ENCODE results near the gene CACNA1C.

Gene CACNA1C

DNA sequence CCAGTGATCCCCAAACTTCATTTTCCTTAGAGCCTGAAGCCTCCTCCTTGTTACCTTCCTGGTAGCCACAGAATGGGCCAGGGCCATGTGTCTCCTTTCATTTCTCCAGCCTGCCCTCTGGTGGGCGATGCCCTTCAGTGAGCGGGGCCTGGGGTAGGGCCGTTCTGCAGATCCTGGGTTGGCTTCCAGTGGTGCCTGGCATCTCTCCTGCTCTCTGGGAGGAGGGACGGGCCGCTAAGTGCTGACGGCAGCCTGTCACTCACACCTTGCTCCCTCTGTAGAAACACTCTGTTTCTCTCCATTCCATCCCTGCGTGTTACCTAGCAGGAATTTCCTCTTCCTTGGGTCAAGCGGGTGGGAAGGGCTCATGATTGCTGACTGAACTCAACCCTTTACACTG lies 232.1 kb downstream of the CACNA1C start:
- no peak for DNase-seq

GRCh38 chr12:2285462-2285861 lies 232.7 kb downstream of the CACNA1C start:
- DNase-seq = no peak

DNA sequence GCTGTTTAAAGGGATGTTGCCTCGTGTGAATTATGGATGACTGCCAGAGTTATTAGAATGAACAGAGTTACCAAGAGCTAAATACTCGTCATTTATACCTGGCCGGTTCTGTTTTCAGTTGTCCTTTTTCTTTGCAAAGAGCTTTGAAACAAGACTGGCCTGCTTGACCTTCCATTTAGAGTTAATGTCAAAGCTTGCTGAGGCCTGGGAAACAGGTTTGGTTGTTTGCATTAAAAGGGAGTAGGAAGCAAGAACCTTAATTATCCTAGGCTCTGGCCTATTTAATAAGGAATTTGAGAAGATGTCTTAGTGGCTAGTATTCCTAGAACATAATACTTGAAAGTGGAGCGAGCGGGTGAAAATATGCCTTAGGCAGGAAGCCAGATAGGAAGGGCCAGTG lies 233.3 kb downstream of the CACNA1C start:
- no peak for DNase-seq

- no peak for DNase-seq
Measured at GRCh38 chr12:2286461-2287131, 233.8 kb downstream of the CACNA1C start.

DNA sequence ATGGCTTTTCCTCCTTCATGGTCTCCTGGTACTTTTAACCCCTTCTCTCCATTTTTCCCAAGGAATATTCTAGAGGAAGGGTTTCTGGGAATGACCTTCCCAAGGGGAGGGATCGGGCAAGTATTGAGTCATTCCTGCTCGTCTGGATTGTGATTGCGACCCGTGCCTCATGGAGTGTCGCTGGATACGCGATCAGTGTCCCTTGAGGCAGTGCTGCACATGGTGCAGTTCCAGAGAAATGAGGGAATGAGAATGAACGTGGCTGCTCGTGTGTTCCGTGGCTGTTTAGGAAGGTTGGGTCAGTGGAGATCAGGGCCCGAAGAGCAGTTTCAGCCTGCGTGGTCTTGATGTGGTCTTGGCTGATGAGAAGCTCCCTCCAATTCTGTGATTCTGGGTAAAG lies 234.4 kb downstream of the CACNA1C start:
- no peak for DNase-seq

DNA sequence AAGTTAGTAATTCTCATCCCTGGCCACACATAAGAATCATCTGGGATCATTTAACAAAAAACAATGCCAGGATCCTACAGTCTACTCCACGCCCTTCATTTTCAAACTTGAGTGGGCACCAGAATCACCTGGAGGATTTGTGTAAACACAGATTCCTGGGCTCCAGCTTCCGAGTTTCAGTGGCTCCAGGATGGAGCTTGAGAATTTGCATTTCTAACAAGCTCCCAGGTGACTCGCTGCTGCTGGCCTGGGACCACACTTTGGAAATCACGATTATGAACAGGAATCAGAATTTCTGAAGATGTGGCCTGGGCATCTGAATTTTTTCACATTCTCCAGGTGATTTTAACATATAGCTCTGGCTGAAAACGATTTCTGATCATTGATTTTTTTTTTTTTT lies 234.8 kb downstream of the CACNA1C start:
- DNase-seq = no peak

GRCh38 chr12:2288001-2288400 lies 235.2 kb downstream of the CACNA1C start:
- no peak for DNase-seq

DNA sequence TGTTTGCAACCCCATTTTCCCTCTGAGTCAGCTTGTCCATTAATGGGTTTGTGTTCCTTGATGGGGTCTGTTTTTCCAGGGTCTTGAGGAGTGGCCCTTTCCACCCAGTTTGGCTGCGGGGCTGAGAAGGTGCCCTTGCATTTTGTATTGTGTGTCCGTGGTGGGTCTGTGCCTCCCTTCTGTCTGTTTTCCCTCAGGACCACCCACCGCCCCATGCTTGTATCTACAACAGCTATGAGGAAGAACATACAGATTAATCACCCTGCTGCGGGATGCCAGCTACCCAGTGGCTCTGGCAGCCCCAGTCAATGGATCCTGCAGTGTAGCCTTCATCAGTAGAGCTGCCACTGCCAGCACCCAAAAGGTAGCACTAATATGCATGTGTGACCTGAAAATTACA lies 235.7 kb downstream of the CACNA1C start:
- no peak for DNase-seq

DNA sequence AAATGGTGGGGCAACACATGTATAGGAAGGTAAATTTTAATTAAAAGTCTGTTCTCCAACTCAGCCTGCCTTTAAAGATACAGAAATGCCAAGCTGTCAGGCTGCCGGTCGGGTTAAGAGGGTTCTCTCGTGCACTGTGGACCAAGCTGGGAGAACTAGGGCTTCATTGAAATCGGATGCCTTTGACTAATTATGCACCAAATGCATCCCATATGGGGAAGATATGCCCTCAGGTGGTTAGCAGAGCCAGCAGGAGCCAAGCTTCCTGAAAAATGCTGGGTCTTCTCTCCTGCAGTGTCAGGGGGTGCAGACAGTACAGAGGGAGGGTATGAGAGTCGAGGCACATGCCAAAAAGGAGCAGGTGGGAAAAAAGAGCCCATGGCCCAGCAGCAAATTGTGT lies 236.1 kb downstream of the CACNA1C start:
- no peak for DNase-seq

DNA sequence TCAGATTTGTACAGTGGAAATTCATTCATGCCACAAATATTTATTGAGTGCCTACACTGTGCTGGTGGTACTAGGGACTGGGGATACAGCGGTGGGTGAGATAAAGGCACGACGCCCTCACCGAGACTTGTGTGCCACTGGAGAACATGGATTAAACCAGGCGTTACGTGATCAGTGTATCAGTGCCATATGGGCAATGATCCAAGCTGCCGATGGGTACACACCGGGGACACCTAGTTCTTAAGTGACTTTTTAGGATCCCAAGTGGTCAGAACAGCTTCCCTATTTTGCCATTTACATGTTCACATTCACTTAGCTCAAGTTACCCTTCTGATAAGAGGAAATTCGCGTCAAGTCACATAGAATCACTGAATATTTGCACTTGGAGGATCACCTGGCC lies 236.7 kb downstream of the CACNA1C start:
- DNase-seq = no peak

DNA sequence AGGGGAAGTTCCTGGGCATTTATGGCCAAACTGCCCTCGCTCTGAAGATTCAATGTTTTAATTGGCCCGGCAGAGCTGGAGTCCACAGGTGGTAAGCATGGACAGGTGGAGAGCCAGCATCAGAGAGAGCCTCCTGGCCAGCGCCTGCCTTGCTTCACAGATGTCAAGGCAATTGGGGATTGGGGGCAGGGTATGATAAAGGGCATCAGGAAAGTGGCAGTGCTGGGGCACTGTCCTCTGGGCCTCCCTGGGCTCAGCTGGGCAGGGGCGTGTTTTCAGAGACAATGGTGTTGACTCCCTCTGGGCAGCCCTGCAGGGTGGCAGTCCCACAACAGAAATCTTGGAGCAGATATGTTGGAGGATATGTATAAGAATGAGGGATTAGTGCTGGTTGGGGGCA lies 237.3 kb downstream of the CACNA1C start:
- no peak for DNase-seq

GRCh38 chr12:2290516-2291065 lies 237.8 kb downstream of the CACNA1C start:
- no peak for DNase-seq

DNA sequence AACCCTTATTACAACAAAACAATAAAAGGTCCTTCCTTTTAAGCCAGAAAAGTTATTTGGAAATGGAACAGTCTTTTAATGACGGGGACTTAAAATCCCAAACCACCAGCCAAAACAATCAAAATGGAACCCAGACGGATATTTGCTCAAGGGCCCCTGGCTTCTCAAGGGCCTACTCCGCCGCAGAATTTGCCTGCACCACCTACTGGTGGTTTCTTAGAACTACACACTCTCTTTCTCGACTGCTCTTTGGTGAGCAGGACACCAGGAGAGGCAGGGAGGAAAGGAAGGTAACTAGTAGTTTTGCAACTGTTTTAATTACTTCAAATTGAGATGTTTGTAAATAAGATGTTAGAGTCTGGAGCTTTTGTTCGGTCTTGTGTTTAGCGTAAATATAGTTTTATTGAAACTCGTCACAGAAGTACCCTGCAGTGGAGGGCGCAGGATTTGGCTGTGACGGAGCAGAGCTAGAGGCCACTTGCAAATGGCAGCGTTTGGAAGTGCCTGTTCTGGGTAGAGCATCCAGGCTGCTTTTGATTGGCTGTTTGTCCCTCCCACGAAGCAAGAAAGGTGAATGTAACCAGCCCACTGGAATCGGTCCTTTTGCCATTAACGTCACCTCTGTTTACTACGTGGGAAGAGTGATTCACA lies 238.5 kb downstream of the CACNA1C start:
- DNase-seq = no peak

DNA sequence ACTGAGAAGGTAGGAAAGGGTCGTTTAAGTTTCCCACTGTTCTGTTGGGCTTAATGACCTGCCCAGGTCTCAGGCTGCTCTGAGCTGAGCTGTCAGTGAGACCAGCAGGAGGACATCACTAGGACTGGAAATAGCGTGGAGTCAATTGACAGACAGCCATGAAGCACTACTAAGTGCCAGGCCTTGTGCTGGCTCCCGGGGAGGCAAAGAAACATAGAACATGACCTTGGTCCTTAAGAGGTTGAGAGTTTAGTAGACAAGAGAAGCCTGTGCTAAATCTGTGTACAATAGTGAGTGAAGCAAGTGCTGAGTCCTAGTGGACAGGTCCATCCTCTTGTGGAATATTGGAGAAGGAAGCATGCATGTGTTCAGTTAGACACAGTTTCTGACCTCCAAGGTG lies 239.2 kb downstream of the CACNA1C start:
- DNase-seq = no peak

DNA sequence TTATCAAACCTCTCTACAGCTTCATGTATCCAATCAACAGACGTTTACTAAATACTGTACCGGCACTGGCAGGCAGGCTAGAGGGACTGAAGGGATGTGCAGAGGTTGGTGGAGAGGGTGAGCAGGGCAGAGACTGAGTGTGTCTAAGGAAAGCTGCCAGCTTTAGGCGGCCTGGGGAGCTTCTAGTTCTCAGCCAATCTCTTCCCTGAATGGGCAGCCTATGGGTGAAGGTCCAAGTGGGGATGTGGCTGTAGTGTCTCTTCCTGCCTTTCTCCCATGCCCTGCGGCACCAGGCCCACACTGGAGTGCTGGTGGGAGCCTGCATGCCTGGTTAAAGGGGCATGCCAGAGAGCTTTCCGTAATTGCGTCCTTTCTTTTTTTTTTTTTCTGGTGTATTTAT lies 239.8 kb downstream of the CACNA1C start:
- no peak for DNase-seq

GRCh38 chr12:2294651-2295475 lies 242.1 kb downstream of the CACNA1C start:
- DNase-seq = no peak

DNA sequence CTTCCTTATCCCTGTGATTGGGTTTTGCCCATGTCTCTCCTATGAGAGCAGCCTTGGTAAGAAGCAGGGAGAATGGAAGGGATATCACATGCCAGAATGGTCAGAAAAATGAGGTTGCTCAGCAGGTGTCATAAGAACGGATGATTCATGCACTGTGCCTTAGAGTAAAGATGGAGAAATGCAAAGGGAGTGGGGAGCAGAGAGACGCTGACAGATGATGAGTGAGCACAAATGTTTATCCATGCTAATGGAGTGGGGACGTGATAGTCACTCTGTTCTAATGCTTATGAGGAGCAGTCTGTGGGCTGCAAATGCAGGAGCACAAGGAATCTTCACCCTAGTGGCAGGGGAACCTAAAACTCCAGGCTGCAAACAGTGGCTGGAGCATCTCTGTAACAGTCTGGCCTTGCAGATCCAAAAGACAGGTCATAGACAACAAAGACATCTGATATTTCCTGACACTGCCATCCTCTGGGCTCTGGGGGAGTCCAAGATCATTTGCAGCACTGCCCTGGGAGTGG lies 243.2 kb downstream of the CACNA1C start:
- no peak for DNase-seq

- no peak for DNase-seq
Measured at GRCh38 chr12:2297004-2297403, 244.2 kb downstream of the CACNA1C start.

GRCh38 chr12:2297658-2298057 lies 244.9 kb downstream of the CACNA1C start:
- no peak for DNase-seq

GRCh38 chr12:2298556-2299200 lies 245.9 kb downstream of the CACNA1C start:
- no peak for DNase-seq

- DNase-seq = no peak
Measured at GRCh38 chr12:2299206-2299605, 246.4 kb downstream of the CACNA1C start.

- DNase-seq = no peak
Measured at GRCh38 chr12:2300168-2300567, 247.4 kb downstream of the CACNA1C start.

GRCh38 chr12:2300886-2301285 lies 248.1 kb downstream of the CACNA1C start:
- DNase-seq = no peak
